ENCODE data around the gene EOMES.

EOMES gene

GRCh38 chr3:27746838-27747237 is 24.7 kb upstream of the EOMES start:
- DNase-seq (ENCODE audit: low spot score), result no peak
- TF ChIP-seq CTCF (IDR thresholded peaks at IDR 0.05; ENCODE audit: extremely low read depth, insufficient read depth, missing control alignments), result no peak
- in situ Hi-C loops (cut with MboI; ENCODE audit: low pct_unique_long_range_greater_than_20kb, low sequenced_read_pairs, unreplicated experiment), result no loop called here

GRCh38 chr3:27740854-27741253 is 18.7 kb upstream of the EOMES start:
- in situ Hi-C loops (cut with MboI; ENCODE audit: low pct_unique_long_range_greater_than_20kb, low sequenced_read_pairs, unreplicated experiment), result no loop called here
- TF ChIP-seq CTCF (IDR thresholded peaks at IDR 0.05; ENCODE audit: extremely low read depth, insufficient read depth, missing control alignments), result no peak
- no peak for DNase-seq (ENCODE audit: low spot score)

GRCh38 chr3:27737091-27737490 is 15.0 kb upstream of the EOMES start:
- no peak for DNase-seq (ENCODE audit: low spot score)
- in situ Hi-C loops (cut with MboI; ENCODE audit: low pct_unique_long_range_greater_than_20kb, low sequenced_read_pairs, unreplicated experiment), result no loop called here
- TF ChIP-seq CTCF (IDR thresholded peaks at IDR 0.05; ENCODE audit: extremely low read depth, insufficient read depth, missing control alignments), result no peak

- in situ Hi-C loops (cut with MboI; ENCODE audit: low pct_unique_long_range_greater_than_20kb, low sequenced_read_pairs, unreplicated experiment), result no loop called here
- TF ChIP-seq CTCF (IDR thresholded peaks at IDR 0.05; ENCODE audit: extremely low read depth, insufficient read depth, missing control alignments), result no peak
- no peak for DNase-seq (ENCODE audit: low spot score)
These were observed 8.9 kb upstream of the EOMES start for GRCh38 chr3:27730774-27731659.

GRCh38 chr3:27729748-27730611 is 7.9 kb upstream of the EOMES start:
- no peak for DNase-seq (ENCODE audit: low spot score)
- TF ChIP-seq CTCF (IDR thresholded peaks at IDR 0.05; ENCODE audit: extremely low read depth, insufficient read depth, missing control alignments), result no peak
- in situ Hi-C loops (cut with MboI; ENCODE audit: low pct_unique_long_range_greater_than_20kb, low sequenced_read_pairs, unreplicated experiment), result no loop called here

- in situ Hi-C loops (cut with MboI; ENCODE audit: low pct_unique_long_range_greater_than_20kb, low sequenced_read_pairs, unreplicated experiment), result no loop called here
- TF ChIP-seq CTCF (IDR thresholded peaks at IDR 0.05; ENCODE audit: extremely low read depth, insufficient read depth, missing control alignments), result no peak
- DNase-seq (ENCODE audit: low spot score), result no peak
These were observed 7.2 kb upstream of the EOMES start for GRCh38 chr3:27729325-27729724.

All from GM13977 (cell line).